ENCODE data around the gene VCPKMT. TPM values are rescaled to one million over a fixed set of nuclear protein-coding genes. Genes with fewer than 3 reads are reported as not detected.

Gene VCPKMT
- polyA plus RNA-seq, 1 donor (not counting 4 experiments of a cell fraction or from before 2014, with no cell fraction given): 9.4 TPM

GRCh38 chr14:50086321-50086711, 30.1 kb downstream of the VCPKMT start:
- H3K27me3 ChIP-seq (ENCODE audit: control insufficient read depth, extremely low read depth, insufficient read depth, low read length): no peaks in the 10 kb centered on the region
- no peak for FAIRE-seq
- H3K4me2 ChIP-seq (ENCODE audit: control insufficient read depth, extremely low read depth, insufficient read depth, low read depth, low read length): no peak overlapping the region
- no peak for TF ChIP-seq EZH2 (IDR thresholded peaks at IDR 0.05; ENCODE audit: low read length)
- TF ChIP-seq, protein P1, sequence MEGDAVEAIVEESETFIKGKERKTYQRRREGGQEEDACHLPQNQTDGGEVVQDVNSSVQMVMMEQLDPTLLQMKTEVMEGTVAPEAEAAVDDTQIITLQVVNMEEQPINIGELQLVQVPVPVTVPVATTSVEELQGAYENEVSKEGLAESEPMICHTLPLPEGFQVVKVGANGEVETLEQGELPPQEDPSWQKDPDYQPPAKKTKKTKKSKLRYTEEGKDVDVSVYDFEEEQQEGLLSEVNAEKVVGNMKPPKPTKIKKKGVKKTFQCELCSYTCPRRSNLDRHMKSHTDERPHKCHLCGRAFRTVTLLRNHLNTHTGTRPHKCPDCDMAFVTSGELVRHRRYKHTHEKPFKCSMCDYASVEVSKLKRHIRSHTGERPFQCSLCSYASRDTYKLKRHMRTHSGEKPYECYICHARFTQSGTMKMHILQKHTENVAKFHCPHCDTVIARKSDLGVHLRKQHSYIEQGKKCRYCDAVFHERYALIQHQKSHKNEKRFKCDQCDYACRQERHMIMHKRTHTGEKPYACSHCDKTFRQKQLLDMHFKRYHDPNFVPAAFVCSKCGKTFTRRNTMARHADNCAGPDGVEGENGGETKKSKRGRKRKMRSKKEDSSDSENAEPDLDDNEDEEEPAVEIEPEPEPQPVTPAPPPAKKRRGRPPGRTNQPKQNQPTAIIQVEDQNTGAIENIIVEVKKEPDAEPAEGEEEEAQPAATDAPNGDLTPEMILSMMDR (optimal IDR thresholded peaks at IDR 0.05 in 1 of 3, IDR thresholded peaks at IDR 0.05 in 1 of 3, conservative IDR thresholded peaks at IDR 0.05 in 1 of 3; ENCODE audit: extremely low read depth in 1 of 3, insufficient read depth in 2 of 3, low read length in 3 of 3): no peak
- peaks cover 0 to 2% of the 10 kb centered on the region in 2 experiments for H3K36me3 ChIP-seq (ENCODE audit: control insufficient read depth in 2 of 2, extremely low read depth in 1 of 2, insufficient read depth in 2 of 2, low read length in 2 of 2)
- no peak for DNase-seq (ENCODE audit: low read depth, low spot score)
- dilution Hi-C loops (cut with MboI; ENCODE audit: extremely low pct_ligation_motif_present, low sequenced_read_pairs): no loop called here
- H3K79me2 ChIP-seq (ENCODE audit: control insufficient read depth, insufficient read depth, low read length): no peaks in the 10 kb centered on the region
- no peak overlapping the region for H3K27ac ChIP-seq (ENCODE audit: control insufficient read depth, insufficient read depth, low read length)
- H3K4me1 ChIP-seq (ENCODE audit: control insufficient read depth, extremely low read depth, insufficient read depth, low read length): peaks cover 20% of the 10 kb centered on the region
- no peaks in the 10 kb centered on the region for H3K9me3 ChIP-seq (ENCODE audit: control insufficient read depth, low read depth, low read length)
- H4K20me1 ChIP-seq (ENCODE audit: control insufficient read depth, extremely low read depth, insufficient read depth, low read length): no peaks in the 10 kb centered on the region
- H3K9ac ChIP-seq (ENCODE audit: control insufficient read depth, extremely low read depth, insufficient read depth, low read length): no peak overlapping the region
- H2AFZ ChIP-seq (ENCODE audit: control insufficient read depth, low read length): no peak overlapping the region
- no peaks in the 10 kb centered on the region for H3K9me1 ChIP-seq (ENCODE audit: control insufficient read depth, extremely low read depth, insufficient read depth, low read length)
- H3K4me3 ChIP-seq (ENCODE audit: control insufficient read depth in 2 of 3, extremely low read depth in 1 of 3, insufficient read depth in 2 of 3, low read depth in 1 of 3, low read length in 3 of 3): no peak overlapping the region

DNA sequence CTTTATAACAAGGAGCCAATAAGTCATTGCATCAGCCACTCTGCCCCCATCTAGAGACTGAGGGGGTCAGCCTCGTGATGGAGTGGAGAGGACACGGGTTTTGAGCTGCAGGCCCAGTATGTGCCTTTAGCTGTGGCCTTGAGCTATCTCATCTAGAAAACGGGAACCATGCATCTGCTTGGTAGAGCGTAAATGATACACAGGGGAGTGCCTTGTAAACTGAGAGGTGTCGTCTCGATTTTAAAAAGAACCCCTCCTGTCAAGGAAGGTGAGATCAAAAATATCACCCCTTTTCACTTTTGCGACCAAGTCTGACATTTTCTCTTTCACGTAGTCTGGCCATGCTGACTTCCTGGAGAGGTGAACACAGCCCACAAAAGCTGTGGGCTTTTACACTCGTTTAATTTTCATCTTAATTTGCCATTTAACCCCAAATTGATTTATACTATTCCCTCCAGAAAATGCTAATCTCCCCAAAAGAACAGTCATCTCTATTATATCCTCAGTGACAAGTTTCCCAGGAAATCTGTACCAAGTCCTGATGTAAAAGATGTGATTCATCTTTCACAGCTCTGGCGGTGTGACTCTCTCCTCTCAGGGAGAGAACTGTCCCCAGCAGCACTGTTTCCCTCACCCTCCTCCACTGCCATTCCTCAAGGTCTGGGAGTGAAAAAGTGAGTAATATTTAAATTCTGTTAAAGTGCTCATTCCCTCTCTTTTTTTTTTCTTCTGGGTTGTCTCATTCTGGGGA, 30.6 kb downstream of the VCPKMT start:
- H3K9ac ChIP-seq (ENCODE audit: control insufficient read depth, extremely low read depth, insufficient read depth, low read length): no peak overlapping the region
- H3K27me3 ChIP-seq (ENCODE audit: control insufficient read depth, extremely low read depth, insufficient read depth, low read length): no peaks in the 10 kb centered on the region
- dilution Hi-C loops (cut with MboI; ENCODE audit: extremely low pct_ligation_motif_present, low sequenced_read_pairs): no loop called here
- no peak overlapping the region for H3K4me2 ChIP-seq (ENCODE audit: control insufficient read depth, extremely low read depth, insufficient read depth, low read depth, low read length)
- no peak overlapping the region for H3K4me3 ChIP-seq (ENCODE audit: control insufficient read depth in 2 of 3, extremely low read depth in 1 of 3, insufficient read depth in 2 of 3, low read depth in 1 of 3, low read length in 3 of 3)
- H3K36me3 ChIP-seq (ENCODE audit: control insufficient read depth in 2 of 2, extremely low read depth in 1 of 2, insufficient read depth in 2 of 2, low read length in 2 of 2): no peaks in the 10 kb centered on the region
- no peaks in the 10 kb centered on the region for H3K9me3 ChIP-seq (ENCODE audit: control insufficient read depth, low read depth, low read length)
- H2AFZ ChIP-seq (ENCODE audit: control insufficient read depth, low read length): no peak overlapping the region
- no peaks in the 10 kb centered on the region for H4K20me1 ChIP-seq (ENCODE audit: control insufficient read depth, extremely low read depth, insufficient read depth, low read length)
- no peaks in the 10 kb centered on the region for H3K79me2 ChIP-seq (ENCODE audit: control insufficient read depth, insufficient read depth, low read length)
- no peak overlapping the region for H3K27ac ChIP-seq (ENCODE audit: control insufficient read depth, insufficient read depth, low read length)
- peaks cover 24% of the 10 kb centered on the region for H3K4me1 ChIP-seq (ENCODE audit: control insufficient read depth, extremely low read depth, insufficient read depth, low read length)
- FAIRE-seq (no peak), DNase-seq (ENCODE audit: low read depth, low spot score) (no peak)
- TF ChIP-seq, protein P1 (optimal IDR thresholded peaks at IDR 0.05 in 1 of 3, IDR thresholded peaks at IDR 0.05 in 1 of 3, conservative IDR thresholded peaks at IDR 0.05 in 1 of 3; ENCODE audit: extremely low read depth in 1 of 3, insufficient read depth in 2 of 3, low read length in 3 of 3): no peak
- no peak for TF ChIP-seq EZH2 (IDR thresholded peaks at IDR 0.05; ENCODE audit: low read length)
- no peaks in the 10 kb centered on the region for H3K9me1 ChIP-seq (ENCODE audit: control insufficient read depth, extremely low read depth, insufficient read depth, low read length)
